Adipocyte (in vitro differentiated cells): ENCODE measurements around the gene HIPK4.
A peak's percentile ranks its signal among the peaks of the same experiment; 100 is the strongest.

Experiments used
- DNase-seq: peaks from one replicate; pipeline ENCODE4 v3.0.0-alpha.2; 2015; ENCODE audit warnings: low read depth
- H3K27me3 ChIP-seq: replicated peaks from 2 replicates; pipeline ENCODE4 v1.7.0; 2013; ENCODE audit warnings: mild to moderate bottlenecking, low read length, moderate library complexity; ENCODE audit not compliant: control insufficient read depth, insufficient read depth
- H3K36me3 ChIP-seq: 2 replicates; pipeline ENCODE4 v1.7.0; 2013; ENCODE audit warnings: low read length, mild to moderate bottlenecking, moderate library complexity; ENCODE audit not compliant: control insufficient read depth, insufficient read depth, severe bottlenecking
- H3K4me1 ChIP-seq: 2 replicates; pipeline ENCODE4 v1.7.0; 2013; ENCODE audit warnings: mild to moderate bottlenecking, low read length, moderate library complexity; ENCODE audit not compliant: control insufficient read depth, insufficient read depth
- H3K4me3 ChIP-seq: 2 replicates; pipeline ENCODE4 v1.7.0; 2013; ENCODE audit warnings: mild to moderate bottlenecking, low read length, moderate library complexity
- H3K9ac ChIP-seq: 2 replicates; pipeline ENCODE4 v1.7.0; 2013; ENCODE audit warnings: mild to moderate bottlenecking, low read length, moderate library complexity
- H3K9me3 ChIP-seq: 2 replicates; pipeline ENCODE4 v1.7.0; 2013; ENCODE audit warnings: mild to moderate bottlenecking, low read length, moderate library complexity; ENCODE audit not compliant: control insufficient read depth

HIPK4 gene

GRCh38 chr19:40360020-40360707 is 29.8 kb downstream of the HIPK4 start:
- Histone ChIP-seq H3K4me3 (no peak overlapping the region), H3K9ac (no peak overlapping the region), H3K27me3 (no peaks in the 10 kb centered on the region), H3K4me1 (peaks cover 5% of the 10 kb centered on the region), H3K9me3 (no peaks in the 10 kb centered on the region), H3K36me3 (peaks cover 4% of the 10 kb centered on the region)
- DNase-seq = no peak

GRCh38 chr19:40358773-40359172 is 31.2 kb downstream of the HIPK4 start:
- H3K4me3 ChIP-seq = no peak overlapping the region
- peaks cover 5% of the 10 kb centered on the region for H3K4me1 ChIP-seq
- DNase-seq = no peak
- no peaks in the 10 kb centered on the region for H3K27me3 ChIP-seq
- peaks cover 4% of the 10 kb centered on the region for H3K36me3 ChIP-seq
- H3K9ac ChIP-seq = no peak overlapping the region
- no peaks in the 10 kb centered on the region for H3K9me3 ChIP-seq

GRCh38 chr19:40357640-40358039 is 32.3 kb downstream of the HIPK4 start:
- Histone ChIP-seq H3K9ac (no peak overlapping the region), H3K36me3 (peaks cover 4% of the 10 kb centered on the region), H3K4me1 (peaks cover 5% of the 10 kb centered on the region), H3K27me3 (no peaks in the 10 kb centered on the region), H3K4me3 (no peak overlapping the region), H3K9me3 (no peaks in the 10 kb centered on the region)
- DNase-seq = no peak

- DNase-seq = no peak
These were observed 33.0 kb downstream of the HIPK4 start for GRCh38 chr19:40356681-40357595.

GRCh38 chr19:40355975-40356680 is 33.9 kb downstream of the HIPK4 start:
- Histone ChIP-seq H3K27me3 (no peaks in the 10 kb centered on the region), H3K9ac (no peak overlapping the region), H3K36me3 (peaks cover 4% of the 10 kb centered on the region), H3K4me1 (peaks cover 5% of the 10 kb centered on the region), H3K9me3 (no peaks in the 10 kb centered on the region), H3K4me3 (no peak overlapping the region)
- no peak for DNase-seq

More at GRCh38 chr19:40356681-40357595, 33.0 kb downstream of the HIPK4 start:
- Histone ChIP-seq H3K4me1 (peaks cover 5% of the 10 kb centered on the region), H3K9me3 (no peaks in the 10 kb centered on the region), H3K36me3 (peaks cover 4% of the 10 kb centered on the region), H3K4me3 (no peak overlapping the region), H3K27me3 (no peaks in the 10 kb centered on the region), H3K9ac (no peak overlapping the region)

- DNase-seq = peak; percentile 43
- Histone ChIP-seq H3K27me3 (no peaks in the 10 kb centered on the region), H3K4me1 (peaks cover 15% of the 10 kb centered on the region), H3K4me3 (peak overlapping the region; percentile 98), H3K9ac (peak overlapping the region; percentile 89), H3K36me3 (no peaks in the 10 kb centered on the region), H3K9me3 (no peaks in the 10 kb centered on the region)
These were observed 40.9 kb downstream of the HIPK4 start for GRCh38 chr19:40348961-40349507.

- peak within 1 kb of the TSS; percentile 89 for H3K9ac ChIP-seq
- DNase-seq = peak; percentile 100
- no peaks in the 10 kb centered on the region for H3K9me3 ChIP-seq
- H3K4me1 ChIP-seq = peaks cover 15% of the 10 kb centered on the region
- H3K27me3 ChIP-seq = no peaks in the 10 kb centered on the region
- no peaks in the 10 kb centered on the region for H3K36me3 ChIP-seq
- peak within 1 kb of the TSS; percentile 98 for H3K4me3 ChIP-seq
These were observed 41.7 kb downstream of the HIPK4 start, which contains the start of the genes C19orf47 and PLD3 for GRCh38 chr19:40348125-40348913. C19orf47 (minus strand) TSS chr19:40348397; CDS start chr19:40341857, 6,540 bp downstream. PLD3 (plus strand) TSS chr19:40348695; CDS start chr19:40366484, 17,789 bp downstream.

GRCh38 chr19:40344422-40344821 is 45.6 kb downstream of the HIPK4 start:
- no peak for DNase-seq

GRCh38 chr19:40342644-40343311 is 47.2 kb downstream of the HIPK4 start:
- H3K4me3 ChIP-seq = no peak overlapping the region
- H3K36me3 ChIP-seq = peaks cover 10% of the 10 kb centered on the region
- no peak for DNase-seq
- H3K9me3 ChIP-seq = no peaks in the 10 kb centered on the region
- peaks cover 17% of the 10 kb centered on the region for H3K4me1 ChIP-seq
- no peak overlapping the region for H3K9ac ChIP-seq
- no peaks in the 10 kb centered on the region for H3K27me3 ChIP-seq

More at GRCh38 chr19:40344422-40344821, 45.6 kb downstream of the HIPK4 start:
- H3K9me3 ChIP-seq = no peaks in the 10 kb centered on the region
- no peaks in the 10 kb centered on the region for H3K27me3 ChIP-seq
- no peak overlapping the region for H3K4me3 ChIP-seq
- no peak overlapping the region for H3K9ac ChIP-seq
- peaks cover 5% of the 10 kb centered on the region for H3K36me3 ChIP-seq
- H3K4me1 ChIP-seq = peaks cover 23% of the 10 kb centered on the region
